ENCODE measurements around the gene SULF2.

- TF ChIP-seq POLR2AphosphoS5 (IDR thresholded peaks at IDR 0.05), result no peak
- TF ChIP-seq, protein P1, sequence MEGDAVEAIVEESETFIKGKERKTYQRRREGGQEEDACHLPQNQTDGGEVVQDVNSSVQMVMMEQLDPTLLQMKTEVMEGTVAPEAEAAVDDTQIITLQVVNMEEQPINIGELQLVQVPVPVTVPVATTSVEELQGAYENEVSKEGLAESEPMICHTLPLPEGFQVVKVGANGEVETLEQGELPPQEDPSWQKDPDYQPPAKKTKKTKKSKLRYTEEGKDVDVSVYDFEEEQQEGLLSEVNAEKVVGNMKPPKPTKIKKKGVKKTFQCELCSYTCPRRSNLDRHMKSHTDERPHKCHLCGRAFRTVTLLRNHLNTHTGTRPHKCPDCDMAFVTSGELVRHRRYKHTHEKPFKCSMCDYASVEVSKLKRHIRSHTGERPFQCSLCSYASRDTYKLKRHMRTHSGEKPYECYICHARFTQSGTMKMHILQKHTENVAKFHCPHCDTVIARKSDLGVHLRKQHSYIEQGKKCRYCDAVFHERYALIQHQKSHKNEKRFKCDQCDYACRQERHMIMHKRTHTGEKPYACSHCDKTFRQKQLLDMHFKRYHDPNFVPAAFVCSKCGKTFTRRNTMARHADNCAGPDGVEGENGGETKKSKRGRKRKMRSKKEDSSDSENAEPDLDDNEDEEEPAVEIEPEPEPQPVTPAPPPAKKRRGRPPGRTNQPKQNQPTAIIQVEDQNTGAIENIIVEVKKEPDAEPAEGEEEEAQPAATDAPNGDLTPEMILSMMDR (IDR thresholded peaks at IDR 0.05), result no peak
Observed at GRCh38 chr20:47788741-47789080, 3.4 kb upstream of the SULF2 start.
